ENCODE data around the gene MED25.
A peak's percentile ranks its signal among the peaks of the same experiment; 100 is the strongest.

Gene MED25

GRCh38 chr19:49875177-49875576 is 57.1 kb downstream of the MED25 start:
- no peak for TF ChIP-seq CTCF (IDR thresholded peaks at IDR 0.05; ENCODE audit: poor library complexity, severe bottlenecking)
- ATAC-seq (ENCODE audit: low read depth): no peak
- no peaks in the 10 kb centered on the region for H3K27me3 ChIP-seq (ENCODE audit: insufficient read depth, poor library complexity, severe bottlenecking)
- peak overlapping the region; percentile 81 for H3K27ac ChIP-seq (ENCODE audit: poor library complexity, severe bottlenecking)
- H3K9me3 ChIP-seq (ENCODE audit: severe bottlenecking): no peaks in the 10 kb centered on the region
- no peaks in the 10 kb centered on the region for H3K4me1 ChIP-seq (ENCODE audit: insufficient read depth, poor library complexity, severe bottlenecking)
- DNase-seq (ENCODE audit: low spot score): no peak
- H3K36me3 ChIP-seq (ENCODE audit: low read depth): peaks cover 8% of the 10 kb centered on the region
- H3K4me3 ChIP-seq (ENCODE audit: severe bottlenecking): peak overlapping the region; percentile 88

GRCh38 chr19:49875857-49876421 is 57.9 kb downstream of the MED25 start:
- peak overlapping the region; percentile 88 for H3K4me3 ChIP-seq (ENCODE audit: severe bottlenecking)
- DNase-seq (ENCODE audit: low spot score) (no peak), ATAC-seq (ENCODE audit: low read depth) (no peak)
- H3K27me3 ChIP-seq (ENCODE audit: insufficient read depth, poor library complexity, severe bottlenecking): no peaks in the 10 kb centered on the region
- TF ChIP-seq CTCF (IDR thresholded peaks at IDR 0.05; ENCODE audit: poor library complexity, severe bottlenecking): no peak
- H3K36me3 ChIP-seq (ENCODE audit: low read depth): peaks cover 11% of the 10 kb centered on the region
- peak overlapping the region; percentile 81 for H3K27ac ChIP-seq (ENCODE audit: poor library complexity, severe bottlenecking)
- no peaks in the 10 kb centered on the region for H3K9me3 ChIP-seq (ENCODE audit: severe bottlenecking)
- no peaks in the 10 kb centered on the region for H3K4me1 ChIP-seq (ENCODE audit: insufficient read depth, poor library complexity, severe bottlenecking)

GRCh38 chr19:49876422-49877019 is 58.4 kb downstream of the MED25 start:
- H3K4me1 ChIP-seq (ENCODE audit: insufficient read depth, poor library complexity, severe bottlenecking): no peaks in the 10 kb centered on the region
- DNase-seq (ENCODE audit: low spot score): peak; percentile 94
- H3K36me3 ChIP-seq (ENCODE audit: low read depth): peaks cover 12% of the 10 kb centered on the region

GRCh38 chr19:49877020-49877878 is 59.2 kb downstream of the MED25 start, which contains the start of the genes AKT1S1 and TBC1D17:
Gene AKT1S1, minus strand, starts transcription at chr19:49877355. Its CDS starts 4,060 bp downstream, at chr19:49873295.
Gene TBC1D17, plus strand, starts transcription at chr19:49877702. Its CDS starts 22 bp downstream, at chr19:49877724.
- H3K4me1 ChIP-seq (ENCODE audit: insufficient read depth, poor library complexity, severe bottlenecking): no peaks in the 10 kb centered on the region
- peak; percentile 65 for ATAC-seq (ENCODE audit: low read depth)
- H3K36me3 ChIP-seq (ENCODE audit: low read depth): peaks cover 19% of the 10 kb centered on the region
- H3K4me3 ChIP-seq (ENCODE audit: severe bottlenecking): peak within 1 kb of the TSS; percentile 88
- peak within 1 kb of the TSS; percentile 81 for H3K27ac ChIP-seq (ENCODE audit: poor library complexity, severe bottlenecking)
- no peaks in the 10 kb centered on the region for H3K27me3 ChIP-seq (ENCODE audit: insufficient read depth, poor library complexity, severe bottlenecking)
- H3K9me3 ChIP-seq (ENCODE audit: severe bottlenecking): no peaks in the 10 kb centered on the region
- DNase-seq (ENCODE audit: low spot score): peak; percentile 99
- TF ChIP-seq CTCF (IDR thresholded peaks at IDR 0.05; ENCODE audit: poor library complexity, severe bottlenecking): no peak

More at GRCh38 chr19:49876422-49877019, 58.4 kb downstream of the MED25 start:
- peak; percentile 53 for ATAC-seq (ENCODE audit: low read depth)
- Histone ChIP-seq H3K9me3 (ENCODE audit: severe bottlenecking) (no peaks in the 10 kb centered on the region), H3K27me3 (ENCODE audit: insufficient read depth, poor library complexity, severe bottlenecking) (no peaks in the 10 kb centered on the region), H3K27ac (ENCODE audit: poor library complexity, severe bottlenecking) (peak overlapping the region; percentile 81), H3K4me3 (ENCODE audit: severe bottlenecking) (peak overlapping the region; percentile 88)
- TF ChIP-seq CTCF (IDR thresholded peaks at IDR 0.05; ENCODE audit: poor library complexity, severe bottlenecking): no peak
